Fibroblast of skin of right quadriceps (primary cell): Measurements from ENCODE around the gene TRPM1.
A peak's percentile ranks its signal among the peaks of the same experiment; 100 is the strongest.

Source experiments
- DNase-seq: peaks from one replicate; pipeline ENCODE4 v3.0.0-alpha.2; 2013

Gene TRPM1

DNA sequence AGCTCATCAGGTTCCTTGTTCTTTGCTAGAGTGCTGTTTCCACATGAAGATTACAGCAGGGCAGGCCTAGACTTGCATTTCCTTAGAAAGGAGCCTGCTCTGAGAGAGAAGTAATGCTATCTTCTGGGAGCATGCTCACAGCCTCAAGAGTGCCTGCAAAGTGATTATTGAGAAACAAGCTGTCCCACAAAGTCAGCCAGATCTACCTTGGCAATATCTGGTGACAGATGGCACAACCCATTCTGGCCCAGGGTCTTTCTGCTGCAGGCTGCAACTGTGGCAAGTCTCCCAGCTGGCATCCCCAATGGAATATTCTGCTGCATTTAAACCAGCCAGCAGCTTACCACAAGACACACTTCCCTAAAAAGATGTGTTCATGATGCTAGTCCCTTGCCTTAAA is 139.4 kb downstream of the TRPM1 start:
- DNase-seq: no peak

DNA sequence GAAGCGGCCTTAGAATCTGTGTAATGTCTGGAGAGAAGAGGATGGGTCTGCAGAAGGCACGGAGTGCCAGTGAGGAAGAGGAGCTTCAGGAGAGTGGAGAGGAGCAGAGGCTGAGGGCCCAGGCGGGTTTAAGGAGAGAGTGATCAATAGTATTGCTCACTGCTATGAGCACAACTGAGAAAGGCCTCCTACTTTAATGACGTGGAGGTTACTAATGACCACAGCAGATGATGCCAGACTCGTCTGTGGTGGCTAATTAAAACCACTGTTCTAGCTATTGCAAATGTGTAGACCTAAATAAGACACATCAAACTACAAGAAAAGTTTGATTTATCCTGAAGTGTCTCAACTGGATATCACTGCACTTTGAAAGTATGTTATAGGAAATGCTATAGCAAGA is 143.3 kb downstream of the TRPM1 start:
- peak; percentile 12 for DNase-seq

DNA sequence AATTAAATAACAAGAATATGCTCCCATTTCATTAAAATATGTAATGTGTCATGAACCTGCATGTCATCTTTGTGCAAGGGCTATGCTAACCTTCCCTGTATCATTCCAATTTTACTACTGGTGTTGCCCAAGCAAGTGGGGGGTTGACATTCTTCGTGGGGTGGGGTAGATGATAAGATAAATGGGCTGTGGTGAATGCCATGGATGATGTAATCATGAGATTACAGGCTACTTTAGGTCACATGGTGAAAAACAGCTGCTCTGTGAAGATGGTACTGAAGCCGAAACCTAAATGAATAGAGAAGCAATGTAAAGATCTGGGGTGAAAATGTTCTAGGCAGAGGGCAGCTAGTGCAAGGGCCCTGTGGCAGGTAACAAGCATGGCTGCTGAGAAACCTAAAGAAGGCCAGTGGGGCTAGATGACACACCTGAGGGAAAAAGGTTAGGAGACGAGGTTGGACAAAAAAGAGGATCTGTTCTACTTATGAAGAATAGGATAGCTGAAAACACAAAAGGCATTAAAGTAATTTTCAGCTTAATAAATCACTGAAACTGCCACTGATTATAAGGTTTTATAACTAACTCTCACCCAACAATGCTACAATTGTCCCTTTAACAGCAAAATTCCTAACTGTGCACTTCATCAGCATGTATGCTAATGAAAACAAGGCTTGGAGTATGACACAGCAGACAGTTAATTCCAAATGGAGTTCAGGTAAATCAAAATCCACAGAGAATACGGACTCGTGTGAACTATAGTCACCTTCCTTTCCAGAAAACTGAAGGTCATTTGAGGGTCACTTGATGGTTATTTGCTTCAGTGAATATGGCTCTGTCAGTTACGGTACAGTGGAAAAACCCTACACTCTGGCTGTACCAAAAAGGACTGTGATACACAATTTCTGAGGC is 145.1 kb downstream of the TRPM1 start:
- DNase-seq: peak; percentile 50

DNA sequence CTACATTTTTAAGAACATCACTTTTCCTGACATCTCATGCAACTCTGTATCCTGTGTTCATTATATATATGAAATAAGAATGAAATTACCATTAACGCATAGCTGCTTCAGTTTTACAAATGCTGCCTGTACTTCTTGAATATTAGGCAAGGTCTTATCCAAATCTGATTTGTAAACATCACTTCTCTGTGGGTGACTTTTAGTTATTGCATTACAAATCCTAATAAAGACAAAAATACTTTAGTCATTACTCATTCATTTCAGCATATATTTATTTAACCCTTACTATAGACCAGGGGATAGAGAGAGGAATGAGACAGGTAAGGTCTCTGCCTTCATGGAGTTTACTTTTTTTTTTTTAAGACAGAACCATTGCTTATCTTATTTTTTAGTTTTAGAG is 146.9 kb downstream of the TRPM1 start:
- peak; percentile 15 for DNase-seq

DNA sequence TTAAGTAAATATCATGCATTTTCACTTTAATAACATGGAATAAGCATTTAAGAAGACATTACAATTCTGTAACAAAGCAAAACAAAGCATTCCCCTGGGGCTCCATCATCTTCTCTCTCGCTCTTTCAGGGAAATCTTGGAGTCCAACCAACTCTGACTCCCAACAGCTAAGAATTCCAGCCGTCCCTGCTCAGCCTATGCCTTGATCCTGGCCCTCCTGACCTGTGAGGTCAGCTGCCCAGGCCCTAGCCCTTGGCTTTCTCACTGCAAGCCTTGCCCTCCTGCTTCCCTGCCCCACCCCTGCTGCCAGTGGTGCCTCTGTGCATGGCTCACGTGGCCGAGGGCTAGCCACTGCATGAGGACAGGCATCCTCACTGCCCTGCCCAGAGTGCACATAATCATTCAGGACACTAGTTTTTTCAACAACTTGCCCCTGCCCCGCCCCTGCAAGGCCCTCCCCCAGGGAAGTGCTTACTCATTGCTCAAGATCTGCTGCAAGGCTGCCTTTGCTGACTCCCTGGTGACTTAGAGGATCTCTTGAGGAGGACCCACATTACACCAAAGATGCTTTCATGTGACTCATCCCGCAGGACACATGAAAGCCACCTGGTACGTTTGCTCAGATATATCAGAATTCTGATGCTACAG is 147.7 kb downstream of the TRPM1 start:
- peak; percentile 89 for DNase-seq

DNA sequence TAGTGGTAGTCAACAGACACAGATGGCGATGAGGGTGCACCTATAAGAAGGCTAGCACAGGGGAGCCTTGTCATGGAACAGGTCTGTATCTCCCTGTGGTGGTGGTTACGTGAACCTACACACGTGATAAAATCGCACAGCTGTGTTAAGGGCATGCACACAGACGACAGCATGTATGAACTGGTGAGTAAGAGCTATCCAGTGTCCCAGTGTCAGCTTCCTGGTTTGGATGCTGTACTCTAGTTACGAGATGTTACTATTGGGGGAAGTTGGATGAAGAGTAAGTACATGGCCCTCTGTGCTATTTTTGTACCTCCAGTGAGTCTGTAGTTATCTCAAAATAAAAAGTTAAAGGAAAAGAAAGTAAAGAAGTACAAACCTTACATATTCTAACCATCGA is 148.3 kb downstream of the TRPM1 start:
- DNase-seq: no peak
